Measurements from ENCODE around the gene CFD. TPM values are rescaled to one million over a fixed set of nuclear protein-coding genes. Genes with fewer than 3 reads are reported as not detected.

CFD gene
- total RNA-seq, 2 experiments from 2014 or later = 0.35 TPM; not detected in 1

GRCh38 chr19:810883-811489 lies 48.5 kb upstream of the CFD start:
- Histone ChIP-seq H4K20me1 (ENCODE audit: insufficient read depth, low read length) (no peaks in the 10 kb centered on the region), H3K36me3 (ENCODE audit: insufficient read depth, low read length) (peaks cover 94% of the 10 kb centered on the region), H3K4me3 (ENCODE audit: low read depth, low read length, poor library complexity, severe bottlenecking) (no peak overlapping the region), H3K79me2 (ENCODE audit: insufficient read depth, low read depth, low read length) (no peaks in the 10 kb centered on the region), H3K27ac (ENCODE audit: low read depth, low read length, poor library complexity, severe bottlenecking) (no peak overlapping the region), H3K4me1 (ENCODE audit: insufficient read depth, low read length, poor library complexity, severe bottlenecking) (no peaks in the 10 kb centered on the region), H3K9me3 (ENCODE audit: low read length) (no peaks in the 10 kb centered on the region), H2AFZ (ENCODE audit: low read length) (no peak overlapping the region), H3K9me2 (ENCODE audit: insufficient read depth, low read length) (no peaks in the 10 kb centered on the region), H3K4me2 (ENCODE audit: low read length) (no peak overlapping the region)
- ChIA-PET POLR2A (no interaction called here), CTCF (ENCODE audit: unreplicated experiment) (no interaction called here)
- TF ChIP-seq EZH2phosphoT487 (IDR thresholded peaks at IDR 0.05; ENCODE audit: borderline replicate concordance, low read depth, low read length) = no peak
- TF ChIP-seq, protein P1, sequence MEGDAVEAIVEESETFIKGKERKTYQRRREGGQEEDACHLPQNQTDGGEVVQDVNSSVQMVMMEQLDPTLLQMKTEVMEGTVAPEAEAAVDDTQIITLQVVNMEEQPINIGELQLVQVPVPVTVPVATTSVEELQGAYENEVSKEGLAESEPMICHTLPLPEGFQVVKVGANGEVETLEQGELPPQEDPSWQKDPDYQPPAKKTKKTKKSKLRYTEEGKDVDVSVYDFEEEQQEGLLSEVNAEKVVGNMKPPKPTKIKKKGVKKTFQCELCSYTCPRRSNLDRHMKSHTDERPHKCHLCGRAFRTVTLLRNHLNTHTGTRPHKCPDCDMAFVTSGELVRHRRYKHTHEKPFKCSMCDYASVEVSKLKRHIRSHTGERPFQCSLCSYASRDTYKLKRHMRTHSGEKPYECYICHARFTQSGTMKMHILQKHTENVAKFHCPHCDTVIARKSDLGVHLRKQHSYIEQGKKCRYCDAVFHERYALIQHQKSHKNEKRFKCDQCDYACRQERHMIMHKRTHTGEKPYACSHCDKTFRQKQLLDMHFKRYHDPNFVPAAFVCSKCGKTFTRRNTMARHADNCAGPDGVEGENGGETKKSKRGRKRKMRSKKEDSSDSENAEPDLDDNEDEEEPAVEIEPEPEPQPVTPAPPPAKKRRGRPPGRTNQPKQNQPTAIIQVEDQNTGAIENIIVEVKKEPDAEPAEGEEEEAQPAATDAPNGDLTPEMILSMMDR (conservative IDR thresholded peaks at IDR 0.05; ENCODE audit: low read length) = no peak
- no TSS peak for BruUV-seq (replicated peaks)
- intact Hi-C loops (cut with micrococcal nuclease; ENCODE audit: unreplicated experiment) = no loop called here
- no peak for DNase-seq (ENCODE audit: low spot score)

DNA sequence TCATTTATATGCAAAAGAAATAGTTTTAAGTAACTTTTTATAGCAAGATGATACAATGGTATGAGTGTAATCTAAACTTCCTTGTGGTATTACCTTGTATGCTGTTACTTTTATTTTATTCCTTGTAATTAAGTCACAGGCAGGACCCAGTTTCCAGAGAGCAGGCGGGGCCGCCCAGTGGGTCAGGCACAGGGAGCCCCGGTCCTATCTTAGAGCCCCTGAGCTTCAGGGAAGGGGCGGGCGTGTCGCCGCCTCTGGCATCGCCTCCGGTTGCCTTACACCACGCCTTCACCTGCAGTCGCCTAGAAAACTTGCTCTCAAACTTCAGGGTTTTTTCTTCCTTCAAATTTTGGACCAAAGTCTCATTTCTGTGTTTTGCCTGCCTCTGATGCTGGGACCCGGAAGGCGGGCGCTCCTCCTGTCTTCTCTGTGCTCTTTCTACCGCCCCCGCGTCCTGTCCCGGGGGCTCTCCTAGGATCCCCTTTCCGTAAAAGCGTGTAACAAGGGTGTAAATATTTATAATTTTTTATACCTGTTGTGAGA lies 47.9 kb upstream of the CFD start:
- no peaks in the 10 kb centered on the region for H4K20me1 ChIP-seq (ENCODE audit: insufficient read depth, low read length)

More for the DNA sequence above, 47.9 kb upstream of the CFD start:
- ChIA-PET POLR2A (no interaction called here), CTCF (ENCODE audit: unreplicated experiment) (no interaction called here)
- TF ChIP-seq, protein P1 (conservative IDR thresholded peaks at IDR 0.05; ENCODE audit: low read length) = no peak
- no peak for TF ChIP-seq EZH2phosphoT487 (IDR thresholded peaks at IDR 0.05; ENCODE audit: borderline replicate concordance, low read depth, low read length)
- TSS peak; percentile 85 for BruUV-seq (replicated peaks)
- Histone ChIP-seq H3K27ac (ENCODE audit: low read depth, low read length, poor library complexity, severe bottlenecking) (no peak overlapping the region), H3K9me3 (ENCODE audit: low read length) (no peaks in the 10 kb centered on the region), H2AFZ (ENCODE audit: low read length) (no peak overlapping the region), H3K36me3 (ENCODE audit: insufficient read depth, low read length) (peaks cover 94% of the 10 kb centered on the region), H3K4me3 (ENCODE audit: low read depth, low read length, poor library complexity, severe bottlenecking) (no peak overlapping the region), H3K4me2 (ENCODE audit: low read length) (no peak overlapping the region), H3K4me1 (ENCODE audit: insufficient read depth, low read length, poor library complexity, severe bottlenecking) (no peaks in the 10 kb centered on the region), H3K79me2 (ENCODE audit: insufficient read depth, low read depth, low read length) (no peaks in the 10 kb centered on the region), H3K9me2 (ENCODE audit: insufficient read depth, low read length) (no peaks in the 10 kb centered on the region)
- intact Hi-C loops (cut with micrococcal nuclease; ENCODE audit: unreplicated experiment) = no loop called here
- DNase-seq (ENCODE audit: low spot score) = no peak
